Femur (tissue), 1 donor: ENCODE results near the gene CPT1B.
"Not testable (repeated sequence)": the region's sequence is repeated elsewhere in the genome, so short reads cannot be mapped to it uniquely, and the experiment has no call there.

Source experiments
- DNase-seq: peaks from one replicate; pipeline ENCODE4 v3.0.0-alpha.2; 2017

Gene CPT1B

DNA sequence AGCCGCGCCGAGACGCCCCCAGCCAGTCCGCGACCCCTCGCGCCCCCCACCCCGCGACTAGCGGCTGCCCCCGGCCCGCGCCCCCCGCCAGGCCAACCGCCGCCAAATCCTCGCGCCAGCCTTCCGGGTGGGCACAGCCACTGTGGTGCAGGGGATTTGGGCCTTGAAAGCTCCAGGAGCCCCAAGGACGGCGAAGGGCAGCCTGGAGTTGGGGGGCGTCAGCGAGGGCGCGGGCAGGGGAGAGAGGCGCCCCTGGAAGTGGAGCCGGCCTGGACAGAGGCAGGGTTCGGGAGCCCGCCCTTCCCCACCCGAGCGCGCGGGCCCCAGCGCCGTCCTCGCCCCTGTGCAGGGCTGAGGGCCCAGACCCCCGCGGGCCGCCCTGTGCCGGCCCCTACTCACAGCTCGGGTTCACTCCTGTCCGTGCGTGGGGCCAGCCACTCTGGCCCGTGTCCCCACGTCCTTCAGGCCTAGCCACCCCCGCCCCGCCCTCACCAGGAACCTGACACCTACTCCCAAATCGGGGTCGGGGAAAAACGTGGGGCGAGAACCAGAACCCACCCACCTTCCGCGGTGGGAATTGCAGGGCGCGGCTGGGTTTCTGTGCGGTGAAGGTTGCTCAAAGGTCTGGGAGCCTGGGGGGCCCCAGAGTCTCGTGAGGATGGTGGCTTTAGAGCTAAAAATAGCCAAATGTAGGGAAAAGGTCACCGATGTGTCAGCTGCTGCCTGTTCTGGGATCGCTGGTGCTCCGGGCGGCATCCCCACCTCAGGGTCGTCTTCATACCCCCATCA, at the start of gene CPT1B:
CPT1B (minus strand) TSS at position 441 of the 789 bp plus-strand sequence. CDS start 512 bp downstream, outside the sequence.
- no peak for DNase-seq

DNA sequence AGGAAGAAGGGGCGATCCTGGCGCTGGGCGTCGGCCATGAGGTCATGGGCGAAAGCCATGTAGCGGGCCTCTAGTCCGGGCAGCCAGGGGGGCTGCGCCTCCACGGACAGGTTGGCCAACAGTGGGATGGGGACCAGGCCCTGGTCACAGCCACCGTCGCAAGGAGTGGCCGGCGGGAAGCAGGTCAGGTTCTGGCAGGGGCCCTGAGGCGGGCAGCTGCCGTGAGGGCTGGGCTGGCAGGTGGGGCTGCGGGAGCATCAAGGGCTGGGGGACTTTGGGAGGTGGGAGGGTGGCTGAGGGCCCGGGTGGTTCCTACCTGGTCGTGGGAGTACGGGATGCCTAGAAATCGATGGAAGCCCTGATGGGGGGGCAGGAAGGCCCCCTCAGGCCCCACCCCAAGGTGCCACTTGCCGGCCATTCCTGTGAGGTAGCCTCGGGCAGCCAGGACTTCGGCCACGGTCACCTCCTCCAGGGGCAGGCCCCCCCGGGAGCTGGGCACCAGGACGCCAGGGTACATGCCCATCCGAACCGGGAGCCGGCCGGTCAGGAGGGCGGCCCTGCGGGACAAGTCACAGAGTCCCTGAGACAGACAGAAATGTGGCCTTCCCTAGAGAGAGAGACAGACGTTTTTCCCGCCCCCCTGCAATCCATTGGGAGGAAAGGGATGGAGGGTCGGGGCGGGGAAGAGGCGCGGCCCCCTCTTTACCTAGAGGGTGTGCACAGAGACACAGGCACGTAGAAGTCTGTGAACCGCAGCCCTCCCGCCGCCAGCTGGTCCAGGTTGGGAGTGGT, 48.8 kb upstream of the CPT1B start:
- no peak for DNase-seq

DNA sequence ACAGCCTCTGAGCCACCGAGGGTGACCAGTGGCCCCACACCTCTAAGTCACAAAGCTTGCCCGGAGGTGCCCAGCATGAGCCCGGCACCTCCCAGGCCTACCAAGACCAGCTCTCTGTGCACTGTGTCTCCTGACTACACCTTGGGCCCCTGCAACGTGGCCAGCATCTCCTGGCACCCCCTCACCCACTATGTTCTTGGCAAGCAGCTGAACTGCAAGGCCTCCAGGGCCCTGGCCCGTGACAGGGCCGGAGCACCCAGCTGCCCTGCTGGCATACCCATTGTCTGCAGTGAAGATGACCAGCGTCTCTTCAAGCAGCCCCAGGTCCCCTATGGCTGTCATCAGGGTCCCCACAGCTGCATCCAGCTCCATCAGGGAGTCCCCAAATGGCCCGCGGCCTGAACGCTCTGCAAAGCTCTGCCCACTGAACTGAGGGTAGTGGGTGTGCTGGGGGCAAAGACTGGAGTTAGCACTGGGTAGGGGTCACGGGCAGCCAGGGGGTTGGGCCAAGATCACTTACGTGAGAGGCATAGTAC, 48.2 kb upstream of the CPT1B start:
- DNase-seq, result no peak

DNA sequence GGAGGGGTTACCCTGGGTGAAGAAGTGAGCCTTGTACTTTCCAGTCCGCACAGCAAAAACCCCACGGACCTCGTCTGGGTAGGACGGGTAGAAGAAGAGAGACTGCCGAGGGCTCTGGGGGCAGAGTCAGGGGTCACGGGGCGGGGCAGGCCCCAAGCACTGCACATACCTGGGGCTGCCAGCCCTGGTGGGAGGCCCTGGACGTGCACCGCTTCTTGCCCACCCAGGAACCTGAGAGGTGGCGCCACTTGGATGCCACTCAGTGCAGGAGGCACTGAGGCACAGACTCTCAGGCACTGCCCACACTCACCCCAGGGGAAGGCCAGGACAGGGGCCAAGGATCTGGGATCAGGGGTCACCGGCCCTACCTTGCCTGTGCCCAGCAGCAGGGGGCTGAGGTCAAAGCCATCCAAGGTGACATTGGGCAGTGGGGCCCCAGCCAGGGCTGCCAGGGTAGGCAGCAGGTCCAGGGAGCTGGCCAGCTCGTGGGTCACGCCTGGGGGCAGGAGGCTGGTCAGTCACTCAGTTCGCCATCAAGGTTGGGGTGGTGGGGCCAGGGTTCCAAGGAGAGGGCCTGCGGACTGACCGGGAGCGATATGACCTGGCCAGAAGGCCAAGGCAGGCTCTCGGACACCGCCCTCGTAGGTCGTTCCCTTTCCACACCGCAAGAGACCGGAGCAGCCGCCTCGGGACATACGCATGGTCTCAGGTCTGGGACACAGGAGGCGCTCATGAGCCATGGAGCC, 47.5 kb upstream of the CPT1B start:
- DNase-seq, result no peak

GRCh38 chr22:50625131-50625567, 46.9 kb upstream of the CPT1B start:
- no peak for DNase-seq

GRCh38 chr22:50624347-50625130, 46.3 kb upstream of the CPT1B start:
- DNase-seq, result no peak

DNA sequence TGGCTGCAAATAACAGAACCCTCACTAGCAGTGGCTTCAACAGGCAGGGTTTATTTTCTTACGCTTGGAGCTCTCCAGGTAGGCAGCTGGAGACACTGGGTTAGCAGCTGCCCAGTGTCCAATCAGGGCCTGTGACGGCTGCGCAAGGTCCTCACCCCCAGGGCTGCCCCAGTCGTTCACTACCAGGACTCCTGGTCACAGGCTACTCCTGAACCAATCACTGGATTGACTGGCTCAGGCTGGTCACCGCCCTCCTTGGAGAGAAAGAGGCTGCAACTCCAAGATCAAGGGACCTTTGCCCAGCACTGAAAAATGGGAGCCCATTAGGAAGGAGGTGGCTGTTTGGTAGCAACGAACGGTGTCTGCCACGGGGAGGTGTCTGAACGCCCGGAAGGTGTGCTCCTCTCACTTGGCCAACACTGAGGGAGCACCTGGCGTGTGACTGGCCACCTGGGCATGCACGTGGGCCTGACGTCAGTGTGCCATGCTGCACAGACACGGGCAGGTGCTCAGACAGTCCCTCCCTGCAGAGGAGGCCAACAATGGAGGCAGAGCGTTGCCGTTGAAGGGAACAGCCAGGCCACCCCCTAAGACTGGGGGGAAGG, 44.6 kb upstream of the CPT1B start:
- no peak for DNase-seq

DNA sequence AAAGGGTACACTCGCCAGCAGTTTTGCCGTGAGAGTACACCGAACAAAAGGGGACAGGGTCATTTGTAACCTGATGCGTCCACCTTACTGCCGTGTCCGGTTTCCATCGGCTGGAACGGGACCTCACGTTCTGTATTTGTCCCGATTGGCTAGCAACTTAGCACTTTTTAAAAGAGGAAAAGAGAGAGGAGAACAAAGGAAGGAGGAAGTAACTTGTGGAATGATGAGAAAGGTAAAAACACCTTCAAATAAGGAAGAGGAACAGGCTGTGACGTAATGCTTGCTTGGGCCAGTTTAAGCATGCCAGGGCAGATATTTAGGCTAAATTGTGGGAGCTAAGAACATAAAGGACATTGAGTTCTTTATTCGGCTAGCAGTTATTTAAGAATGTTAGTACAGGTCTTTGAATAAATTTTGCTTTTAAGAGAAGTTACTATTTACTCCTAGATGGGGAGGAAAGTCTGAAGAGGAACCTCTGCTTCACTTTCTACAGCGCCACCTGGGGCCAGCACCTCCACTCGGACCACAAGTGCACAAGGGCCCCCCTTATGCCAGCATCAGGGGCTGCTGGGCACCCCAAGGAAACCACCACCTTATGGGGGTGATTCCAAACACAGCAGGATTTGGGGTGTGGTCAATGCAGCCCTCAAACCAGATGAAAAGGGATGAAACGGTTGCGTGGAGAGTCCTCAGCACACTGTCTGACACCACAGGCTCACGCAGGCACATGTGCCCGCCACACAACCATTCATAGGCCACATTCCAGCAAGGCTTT, 43.9 kb upstream of the CPT1B start:
- no peak for DNase-seq

DNA sequence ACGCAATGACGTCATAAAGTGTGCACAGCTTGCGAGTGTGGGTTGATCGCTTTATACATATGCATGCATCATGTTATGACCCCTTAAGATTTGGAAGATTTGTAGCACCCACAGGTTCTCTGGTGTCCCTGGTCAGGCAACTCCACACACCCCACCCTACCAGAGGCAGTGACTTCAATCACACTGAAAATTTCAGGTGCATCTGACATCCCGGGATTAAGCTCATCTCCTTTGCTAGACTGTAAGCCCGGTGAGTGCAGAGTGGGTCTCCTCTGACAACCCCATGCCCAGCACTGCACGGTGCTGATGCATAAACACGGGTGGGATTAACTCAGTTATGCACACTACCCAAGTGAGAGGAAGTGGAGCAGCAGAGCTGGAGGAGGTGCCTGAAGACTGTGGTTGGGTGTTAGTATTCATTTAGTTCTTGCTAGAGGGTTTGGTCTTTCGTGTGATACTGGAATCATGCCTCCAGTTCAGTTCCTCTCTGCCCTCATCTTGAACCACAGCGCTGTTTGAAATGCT, 43.2 kb upstream of the CPT1B start:
- DNase-seq, result no peak

- DNase-seq, result peak; percentile 87
Observed at GRCh38 chr22:50620593-50621355, 42.5 kb upstream of the CPT1B start.

DNA sequence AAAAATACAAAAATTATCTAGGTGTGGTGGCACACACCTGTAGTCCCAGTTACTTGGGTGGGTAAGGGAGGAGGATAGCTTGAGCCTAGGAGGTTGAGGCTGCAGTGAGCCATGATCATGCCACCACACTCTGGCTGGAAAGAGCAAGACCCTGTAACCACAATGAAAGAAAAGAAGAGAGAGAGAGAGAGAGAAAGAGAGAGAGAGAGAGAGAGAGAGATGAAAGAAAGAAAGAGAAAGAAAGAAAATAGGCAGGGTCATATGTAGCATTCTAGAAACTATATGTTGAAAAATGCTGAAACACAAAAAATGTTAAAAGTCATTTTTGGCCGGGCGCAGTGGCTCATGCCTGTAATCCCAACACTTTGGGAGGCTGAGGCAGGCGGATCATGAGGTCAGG, 36.1 kb upstream of the CPT1B start:
- DNase-seq, result not testable (repeated sequence)

DNA sequence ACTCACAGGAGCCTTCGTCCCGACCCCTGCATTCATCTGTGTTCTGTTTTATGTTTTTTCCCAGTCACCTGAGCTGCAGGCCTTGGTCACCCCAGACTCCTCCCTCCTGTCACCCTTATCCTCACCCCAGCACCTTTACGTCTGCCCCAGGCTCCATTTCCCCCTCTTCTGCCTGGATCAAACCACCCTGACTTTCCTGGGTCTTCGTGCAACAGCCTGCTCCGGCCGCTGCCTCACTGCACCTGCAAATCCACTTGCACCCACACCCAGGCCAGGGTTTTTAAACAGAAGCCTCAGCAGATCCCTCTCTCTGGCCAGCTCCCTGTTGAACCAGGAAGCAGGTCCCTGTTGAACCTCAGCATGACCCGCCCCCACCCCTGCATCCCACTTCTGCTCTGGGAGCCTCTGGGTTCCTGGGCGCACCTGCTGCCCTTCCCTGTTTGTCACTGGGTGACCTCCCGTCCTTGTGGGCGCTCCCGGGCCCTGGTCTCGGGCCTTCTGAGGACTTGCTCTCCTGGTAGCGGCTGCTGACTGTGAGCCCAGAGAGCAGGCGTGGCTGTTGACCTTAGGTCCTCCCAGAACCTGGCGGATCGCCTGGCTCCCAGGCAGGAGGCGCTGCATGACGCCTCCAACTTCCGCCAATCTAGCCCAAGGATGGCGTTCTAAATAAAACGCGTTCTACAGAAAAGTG, 35.2 kb upstream of the CPT1B start:
- no peak for DNase-seq

DNA sequence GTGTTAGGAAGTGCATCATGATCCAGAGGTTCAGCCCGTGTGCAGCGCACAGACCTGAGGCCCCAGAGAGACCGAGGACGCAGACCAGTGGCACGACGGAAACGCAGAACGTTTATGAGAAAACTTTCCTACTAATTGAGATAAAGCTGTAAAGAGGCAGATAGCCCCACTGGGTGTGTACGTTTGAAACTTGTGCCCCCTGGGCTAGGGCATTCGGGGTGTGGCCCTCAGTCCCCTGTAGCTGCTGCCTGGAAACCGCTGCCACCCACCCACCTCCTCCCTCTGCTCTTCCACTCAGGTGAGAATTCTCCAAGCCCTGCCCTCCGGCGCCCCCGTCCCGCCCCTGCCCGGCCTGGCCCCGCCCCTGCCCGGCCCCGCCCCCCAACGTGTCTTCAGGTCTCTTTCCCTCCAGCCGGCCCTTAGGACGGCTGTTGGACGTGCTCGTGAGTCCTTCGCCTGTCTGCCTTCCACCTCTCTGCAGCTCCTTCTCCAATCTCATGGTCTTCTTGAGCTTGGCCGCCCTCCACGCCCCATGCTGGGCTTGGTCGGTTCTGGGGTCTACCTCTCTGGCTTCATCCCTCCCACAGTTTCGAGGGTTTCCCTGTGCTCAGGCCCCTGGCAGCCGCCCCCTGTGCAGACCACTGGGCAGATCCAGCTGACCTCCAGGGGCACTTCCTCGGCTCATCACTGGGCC, 34.4 kb upstream of the CPT1B start:
- DNase-seq, result no peak

DNA sequence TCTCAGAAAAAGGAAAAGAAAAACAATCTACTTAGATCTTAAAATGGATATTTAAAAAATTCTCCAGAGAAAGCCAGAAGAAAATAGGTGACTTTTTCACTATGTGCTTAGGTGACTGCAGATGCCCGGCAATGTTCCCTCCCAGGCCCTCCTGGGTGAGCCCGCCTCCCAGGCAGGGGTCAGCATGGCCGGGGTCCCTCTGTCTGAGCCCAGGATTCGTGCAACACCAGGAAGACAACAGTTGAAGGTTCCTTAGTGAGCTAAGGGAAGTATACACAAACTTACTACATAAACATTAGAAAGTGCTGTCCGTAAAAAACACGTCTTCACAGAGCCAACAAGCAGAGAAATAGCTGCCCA, 33.9 kb upstream of the CPT1B start:
- DNase-seq, result no peak

DNA sequence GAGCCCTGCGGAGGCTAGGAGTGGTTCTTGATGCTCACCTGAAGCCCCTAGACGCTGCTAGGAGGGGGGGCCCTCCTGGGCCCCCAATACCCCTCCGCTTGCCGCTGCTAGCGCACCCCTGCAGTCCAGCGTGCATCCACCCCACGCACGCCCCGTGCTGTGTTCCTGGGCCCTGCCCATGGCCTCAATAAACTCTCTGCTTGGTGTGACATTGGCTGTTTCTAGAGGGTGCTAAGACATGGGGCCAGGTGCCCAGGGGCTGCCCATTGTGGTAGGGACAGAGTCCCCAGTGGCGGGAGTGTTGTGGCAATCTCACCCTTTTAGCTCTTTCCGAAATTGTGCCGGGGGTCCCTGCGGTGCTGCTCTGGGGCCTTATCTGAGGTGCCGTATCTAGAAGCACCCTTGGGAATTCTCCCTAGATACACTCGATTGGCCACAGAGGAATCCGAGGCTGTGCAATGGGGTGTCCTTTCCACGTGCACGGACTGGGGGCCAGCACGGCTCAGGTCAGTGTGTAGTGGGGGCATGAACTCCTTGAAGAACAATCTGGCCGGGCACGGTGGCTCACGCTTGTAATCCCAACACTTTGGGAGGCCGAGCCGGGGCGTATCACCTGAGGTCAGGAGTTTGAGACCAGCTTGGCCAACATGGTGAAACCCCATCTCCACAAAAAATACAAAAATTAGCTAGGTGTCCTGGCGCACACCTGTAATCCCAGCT, 33.3 kb upstream of the CPT1B start:
- no peak for DNase-seq

DNA sequence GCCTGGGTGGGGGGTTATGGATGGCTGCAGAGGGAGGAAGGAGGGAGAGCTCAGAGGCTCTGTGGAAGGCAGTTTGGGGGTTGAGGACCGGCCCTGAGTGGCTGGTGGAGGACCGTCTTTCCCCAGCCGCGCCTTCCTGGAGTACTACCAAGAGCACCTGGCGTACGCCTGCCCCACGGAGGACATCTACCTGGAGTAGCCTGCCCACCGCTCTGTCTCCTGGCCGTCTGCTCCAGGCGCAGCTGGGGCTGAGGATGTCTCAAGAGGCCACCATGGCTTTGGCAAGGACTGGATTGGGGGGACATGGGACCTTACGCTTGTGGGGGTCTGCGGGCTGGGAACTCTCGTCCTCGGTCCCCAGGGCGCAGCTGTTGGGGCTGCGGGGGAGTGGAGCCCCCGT, 32.4 kb upstream of the CPT1B start:
- DNase-seq, result no peak

DNA sequence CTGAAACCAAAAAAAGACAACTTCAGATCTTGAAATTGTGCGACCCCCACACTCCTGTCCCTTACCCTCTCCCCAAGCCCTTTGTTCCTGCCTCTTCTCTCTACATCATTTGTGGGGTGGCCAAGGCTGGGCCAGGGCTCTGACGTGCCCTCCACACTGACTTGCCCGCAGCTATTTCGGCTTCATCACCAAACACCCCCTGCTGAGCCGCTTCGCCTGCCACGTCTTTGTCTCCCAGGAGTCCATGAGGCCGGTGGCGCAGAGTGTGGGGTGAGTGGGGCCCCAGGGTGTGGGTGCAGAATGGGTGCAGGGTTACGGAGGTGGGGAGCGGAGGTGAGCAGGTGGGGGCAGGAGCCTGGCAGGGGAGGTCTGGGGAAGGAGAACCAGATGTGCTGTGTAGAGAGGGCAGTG, 31.8 kb upstream of the CPT1B start:
- DNase-seq, result no peak

DNA sequence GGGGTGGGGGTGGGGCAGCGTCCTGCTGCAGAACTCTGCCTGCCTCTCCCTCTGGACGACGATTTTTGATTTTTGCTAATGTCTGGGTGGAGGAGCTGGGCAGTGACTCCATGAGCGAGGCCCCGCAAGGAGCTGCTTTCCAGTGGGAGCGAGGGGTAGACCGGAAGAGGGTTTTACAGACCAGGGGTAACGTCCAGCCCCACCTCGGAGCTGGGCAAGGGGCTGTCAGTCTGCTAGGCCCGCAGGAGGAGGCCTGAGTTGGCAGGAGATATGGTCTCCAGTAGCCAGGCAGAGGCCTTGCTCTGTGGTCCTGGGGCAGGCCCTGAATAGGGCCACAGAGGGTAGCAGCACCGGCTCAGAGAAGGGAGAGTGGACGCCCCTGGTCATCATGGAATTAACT, 31.4 kb upstream of the CPT1B start:
- DNase-seq, result no peak
